Measurements from ENCODE around the gene SEC63.
"Not testable (repeated sequence)": the region's sequence is repeated elsewhere in the genome, so short reads cannot be mapped to it uniquely, and the experiment has no call there.

The SEC63 gene

DNA sequence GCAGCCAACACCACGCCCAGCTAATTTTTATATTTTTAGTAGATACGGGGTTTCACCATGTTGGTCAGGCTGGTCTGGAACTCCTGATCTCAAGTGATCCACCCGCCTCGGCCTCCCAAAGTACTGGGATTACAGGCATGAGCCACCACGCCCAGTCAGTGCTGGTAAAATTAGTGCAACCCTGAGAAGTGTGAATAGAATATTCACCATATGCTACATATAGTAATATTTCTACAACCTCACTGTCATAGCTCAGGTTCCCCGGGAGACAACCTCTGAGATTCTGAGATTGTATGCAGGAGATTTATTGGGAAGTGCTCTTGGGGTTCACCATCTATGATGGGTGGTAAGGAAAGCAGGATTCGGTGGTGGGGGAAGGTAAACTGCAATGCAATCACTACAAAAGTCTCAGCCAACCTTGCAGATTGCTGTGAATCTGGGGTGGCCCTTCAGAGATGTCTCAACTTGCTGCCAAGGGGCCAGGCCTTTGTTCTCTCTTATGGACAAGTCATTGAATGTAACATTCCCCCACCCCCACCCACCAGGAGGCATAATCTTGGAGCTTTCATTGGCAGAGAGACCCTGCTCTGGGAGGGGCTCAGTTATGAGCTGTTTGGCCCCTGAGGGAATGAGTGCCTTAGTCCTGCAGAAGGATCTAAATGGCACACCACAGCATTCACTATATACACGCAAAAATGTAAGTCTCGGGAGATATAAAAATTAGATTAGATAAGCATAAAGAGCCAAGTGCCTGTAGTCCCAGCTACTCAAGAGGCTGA lies 34.0 kb upstream of the SEC63 start:
- DNase-seq (ENCODE audit: extremely low read depth, low read depth) = no peak

DNA sequence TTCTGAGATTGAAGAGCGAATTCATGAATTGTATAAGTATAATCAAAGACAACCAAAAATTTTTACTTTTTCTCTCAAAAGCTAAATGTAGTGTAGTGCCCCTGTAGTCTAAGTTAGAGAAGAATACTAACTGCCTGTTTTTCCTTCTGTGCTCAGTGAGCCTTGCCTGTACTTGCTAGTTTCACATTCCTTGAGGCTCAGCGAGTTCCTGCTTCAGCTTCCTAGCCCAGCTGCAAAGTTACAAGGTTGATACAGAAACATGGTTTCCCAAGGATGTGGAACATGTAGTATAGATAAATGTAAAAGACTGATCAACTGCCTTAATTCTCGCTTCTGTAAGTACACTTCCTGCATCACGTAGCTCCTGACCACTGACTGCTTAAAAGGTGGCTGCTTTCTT lies 33.1 kb upstream of the SEC63 start:
- TF ChIP-seq, protein P1, sequence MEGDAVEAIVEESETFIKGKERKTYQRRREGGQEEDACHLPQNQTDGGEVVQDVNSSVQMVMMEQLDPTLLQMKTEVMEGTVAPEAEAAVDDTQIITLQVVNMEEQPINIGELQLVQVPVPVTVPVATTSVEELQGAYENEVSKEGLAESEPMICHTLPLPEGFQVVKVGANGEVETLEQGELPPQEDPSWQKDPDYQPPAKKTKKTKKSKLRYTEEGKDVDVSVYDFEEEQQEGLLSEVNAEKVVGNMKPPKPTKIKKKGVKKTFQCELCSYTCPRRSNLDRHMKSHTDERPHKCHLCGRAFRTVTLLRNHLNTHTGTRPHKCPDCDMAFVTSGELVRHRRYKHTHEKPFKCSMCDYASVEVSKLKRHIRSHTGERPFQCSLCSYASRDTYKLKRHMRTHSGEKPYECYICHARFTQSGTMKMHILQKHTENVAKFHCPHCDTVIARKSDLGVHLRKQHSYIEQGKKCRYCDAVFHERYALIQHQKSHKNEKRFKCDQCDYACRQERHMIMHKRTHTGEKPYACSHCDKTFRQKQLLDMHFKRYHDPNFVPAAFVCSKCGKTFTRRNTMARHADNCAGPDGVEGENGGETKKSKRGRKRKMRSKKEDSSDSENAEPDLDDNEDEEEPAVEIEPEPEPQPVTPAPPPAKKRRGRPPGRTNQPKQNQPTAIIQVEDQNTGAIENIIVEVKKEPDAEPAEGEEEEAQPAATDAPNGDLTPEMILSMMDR (IDR thresholded peaks at IDR 0.05; ENCODE audit: low read depth, low read length) = no peak
- DNase-seq (ENCODE audit: extremely low read depth, low read depth) = no peak

More for the DNA sequence above, 34.0 kb upstream of the SEC63 start:
- TF ChIP-seq, protein P1 (IDR thresholded peaks at IDR 0.05; ENCODE audit: low read depth, low read length) = no peak

DNA sequence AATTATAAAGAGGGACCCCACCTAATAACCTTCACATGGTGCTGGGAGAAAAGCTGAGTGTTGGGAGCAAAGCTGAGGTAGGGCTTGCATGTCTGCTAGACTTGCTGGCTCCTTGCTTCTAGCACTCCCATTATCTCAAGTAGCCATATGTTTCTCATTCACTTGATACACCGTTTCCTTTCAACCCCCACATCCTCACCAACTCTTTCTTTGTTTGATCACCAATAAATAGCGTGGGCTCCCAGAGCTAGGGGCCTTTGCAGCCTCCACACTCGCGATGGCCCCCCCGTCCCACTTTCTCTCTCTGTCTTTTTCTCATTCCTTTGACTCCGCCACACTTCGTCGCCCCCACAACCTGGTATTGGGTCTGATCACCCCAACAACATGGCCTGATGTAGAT lies 32.6 kb upstream of the SEC63 start:
- DNase-seq (ENCODE audit: extremely low read depth, low read depth) = not testable (repeated sequence)

DNA sequence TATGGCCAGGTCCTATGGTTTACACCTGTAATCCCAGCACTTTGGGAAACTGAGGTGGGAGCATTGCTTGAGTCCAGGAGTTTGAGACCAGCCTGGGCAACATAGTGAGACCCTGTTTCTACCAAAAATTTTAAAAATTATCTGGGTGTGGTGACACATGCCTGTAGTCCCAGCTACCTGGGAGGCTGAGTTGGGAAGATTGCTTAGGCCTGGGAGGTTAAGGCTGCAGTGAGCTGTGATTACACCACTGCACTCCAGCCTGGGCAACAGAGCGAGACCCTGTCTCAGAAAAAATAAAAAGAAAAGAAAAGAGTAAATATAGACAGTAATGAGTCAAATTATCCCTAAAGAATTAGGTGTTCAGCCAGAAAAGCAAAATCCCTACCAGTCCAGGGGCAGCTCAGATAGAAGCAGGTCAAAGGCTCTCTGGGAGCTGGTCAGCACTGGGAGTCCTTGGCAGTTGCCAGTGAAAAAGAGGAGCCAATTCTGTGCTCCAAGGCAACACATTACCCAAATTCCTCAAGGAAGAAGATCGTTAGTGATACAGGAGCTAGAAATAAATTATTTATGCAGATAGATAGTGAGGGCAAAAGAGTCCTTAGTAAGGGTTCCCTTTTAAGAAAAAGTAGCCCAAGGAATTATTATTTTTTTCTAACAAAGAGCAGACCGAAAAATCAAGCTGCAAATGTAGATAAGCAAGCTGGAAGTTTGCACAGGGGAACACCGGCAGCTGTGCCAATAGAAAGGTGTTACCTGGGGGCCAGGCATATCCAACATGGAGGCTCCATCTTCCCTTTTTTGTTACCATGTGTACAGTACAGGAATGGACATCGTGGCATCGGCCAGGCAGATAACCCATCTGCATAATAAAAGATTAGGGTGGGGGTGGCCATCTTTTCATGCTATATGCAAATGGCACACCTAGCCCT lies 31.4 kb upstream of the SEC63 start:
- TF ChIP-seq, protein P1 (IDR thresholded peaks at IDR 0.05; ENCODE audit: low read depth, low read length) = no peak
- DNase-seq (ENCODE audit: extremely low read depth, low read depth) = no peak

DNA sequence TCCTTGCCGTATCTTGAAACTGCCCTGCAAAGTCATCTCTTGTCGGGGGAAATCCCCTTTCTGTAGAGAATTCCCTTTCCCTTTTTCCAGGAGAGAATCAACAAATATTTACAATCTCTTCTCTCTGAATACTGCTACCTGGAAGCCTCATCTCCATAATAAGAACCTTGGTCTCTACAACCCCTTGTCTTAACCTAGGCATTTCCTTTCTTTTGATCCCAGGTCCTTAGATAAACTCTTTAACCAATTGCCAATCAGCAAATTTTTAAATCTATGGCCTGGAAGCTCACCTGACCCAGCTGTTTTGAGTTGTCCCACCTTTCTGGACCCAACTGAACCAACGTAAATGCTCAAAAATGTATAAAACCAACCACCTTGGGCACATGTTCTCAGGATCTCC lies 30.6 kb upstream of the SEC63 start:
- DNase-seq (ENCODE audit: extremely low read depth, low read depth) = no peak
- TF ChIP-seq, protein P1 (IDR thresholded peaks at IDR 0.05; ENCODE audit: low read depth, low read length) = no peak

DNA sequence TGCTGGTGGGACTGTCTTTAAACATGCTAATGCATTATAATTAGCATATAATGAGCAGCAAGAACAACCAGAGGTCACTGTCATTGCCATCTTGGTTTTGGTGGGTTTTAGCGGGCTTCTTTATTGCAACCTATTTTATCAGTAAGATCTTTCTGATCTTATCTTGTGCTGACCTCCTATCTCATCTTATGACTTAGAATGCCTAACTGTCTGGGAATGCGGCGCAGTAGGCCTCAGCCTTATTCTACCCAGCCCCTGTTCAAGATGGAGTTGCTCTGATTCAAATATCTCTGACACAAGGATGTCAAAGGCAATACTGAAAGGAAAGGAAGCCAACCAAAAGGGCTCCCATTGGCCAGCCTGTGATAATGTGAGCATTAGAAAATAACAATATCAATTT lies 29.8 kb upstream of the SEC63 start:
- no peak for DNase-seq (ENCODE audit: extremely low read depth, low read depth)

DNA sequence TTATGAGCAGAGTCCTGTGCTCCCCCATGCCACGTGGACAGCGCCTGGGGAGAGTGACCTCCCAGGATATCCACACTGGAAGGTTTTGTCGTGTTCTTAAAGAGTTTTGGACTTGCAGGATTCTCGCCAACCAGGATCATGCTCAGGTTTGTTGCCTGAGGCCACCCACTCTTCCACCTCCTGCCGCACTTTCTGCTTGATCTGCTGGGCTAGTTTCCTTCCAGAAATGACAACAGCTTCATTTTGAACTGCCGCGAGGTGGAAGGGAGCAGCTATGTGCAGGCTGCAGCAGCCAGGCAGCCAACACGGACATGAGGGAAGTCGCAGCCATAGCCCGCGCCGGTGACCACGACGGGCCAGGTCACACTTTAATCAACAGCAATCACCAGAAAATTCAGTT lies 27.7 kb upstream of the SEC63 start:
- TF ChIP-seq, protein P1 (IDR thresholded peaks at IDR 0.05; ENCODE audit: low read depth, low read length) = no peak
- DNase-seq (ENCODE audit: extremely low read depth, low read depth) = no peak

More for the DNA sequence above, 29.8 kb upstream of the SEC63 start:
- TF ChIP-seq, protein P1 (IDR thresholded peaks at IDR 0.05; ENCODE audit: low read depth, low read length) = no peak

All from AG09319 (cell line).